ENCODE data around the gene HAUS5.

GRCh38 chr19:35585848-35586247, 26.7 kb upstream of the HAUS5 start, which contains the start of gene PMIS2:
- TF ChIP-seq CTCF (IDR thresholded peaks at IDR 0.05) = no peak
- TF ChIP-seq POLR2A (IDR thresholded peaks at IDR 0.05) = no peak

Data from thyroid gland (tissue), 4 donors.